HUES64 (cell line): ENCODE data around the gene ZNF654.
"Not testable (repeated sequence)": the region's sequence is repeated elsewhere in the genome, so short reads cannot be mapped to it uniquely, and the experiment has no call there.

ENCODE experiments used
- H3K27ac ChIP-seq: 2 replicates; pipeline ENCODE4 v1.7.0; 2013; ENCODE audit warnings: low read depth, low read length, inconsistent platforms
- H3K27me3 ChIP-seq: 2 replicates; pipeline ENCODE4 v1.6.1; 2013; ENCODE audit warnings: mild to moderate bottlenecking, low read length; ENCODE audit not compliant: insufficient read depth
- H3K36me3 ChIP-seq: 2 replicates; pipeline ENCODE4 v1.6.1; 2013; ENCODE audit warnings: mild to moderate bottlenecking, low read length; ENCODE audit not compliant: insufficient read depth
- H3K4me1 ChIP-seq: 2 replicates; pipeline ENCODE4 v1.6.1; 2013; ENCODE audit warnings: mild to moderate bottlenecking, low read length, moderate library complexity; ENCODE audit not compliant: insufficient read depth
- H3K4me3 ChIP-seq: 2 replicates; pipeline ENCODE4 v1.5.1; 2013; ENCODE audit warnings: mild to moderate bottlenecking, low read length, moderate library complexity
- H3K9ac ChIP-seq: 2 replicates; pipeline ENCODE4 v1.6.1; 2013; ENCODE audit warnings: mild to moderate bottlenecking, low read depth, low read length
- H3K9me3 ChIP-seq: 2 replicates; pipeline ENCODE4 v1.6.1; 2013; ENCODE audit warnings: low read depth, low read length; ENCODE audit not compliant: insufficient read depth
- WGBS: fragments of 150-250, 120-280 bp; methylation state at CpG from one replicate; pipeline ENCODE4 v1.1.7; 2013; ENCODE audit warnings: missing lambda C conversion rate; 5-methylcytosine and 5-hydroxymethylcytosine counted together

ZNF654 gene

DNA sequence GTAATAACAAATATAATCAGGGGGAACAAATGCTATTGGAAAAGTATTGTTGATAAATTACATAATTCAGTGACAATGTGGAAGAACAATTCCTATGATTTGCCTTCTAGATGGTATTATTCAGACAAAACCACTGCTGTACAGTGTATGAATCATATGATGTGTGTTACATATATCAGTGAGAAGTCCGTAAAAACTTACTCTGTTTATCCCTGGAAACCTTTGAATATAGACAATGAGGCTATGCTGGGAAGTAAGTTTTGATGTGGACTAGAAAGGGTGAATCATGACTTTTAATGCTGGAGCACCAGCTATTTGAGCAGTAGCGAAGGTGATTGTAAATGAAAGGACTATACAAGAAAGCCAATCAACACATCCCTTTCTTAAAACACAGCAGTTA is 108.6 kb downstream of the ZNF654 start:
- H3K9me3 ChIP-seq: no peaks in the 10 kb centered on the region
- no peak overlapping the region for H3K9ac ChIP-seq
- H3K36me3 ChIP-seq: peaks cover 3% of the 10 kb centered on the region; the same call in 1 of the 2 replicates
- H3K27ac ChIP-seq: no peak overlapping the region
- no peaks in the 10 kb centered on the region for H3K27me3 ChIP-seq
- H3K4me3 ChIP-seq: no peak overlapping the region
- whole genome bisulfite sequencing: 98% methylated on average over 2 of the region's 2 CpGs
- H3K4me1 ChIP-seq: no peaks in the 10 kb centered on the region

DNA sequence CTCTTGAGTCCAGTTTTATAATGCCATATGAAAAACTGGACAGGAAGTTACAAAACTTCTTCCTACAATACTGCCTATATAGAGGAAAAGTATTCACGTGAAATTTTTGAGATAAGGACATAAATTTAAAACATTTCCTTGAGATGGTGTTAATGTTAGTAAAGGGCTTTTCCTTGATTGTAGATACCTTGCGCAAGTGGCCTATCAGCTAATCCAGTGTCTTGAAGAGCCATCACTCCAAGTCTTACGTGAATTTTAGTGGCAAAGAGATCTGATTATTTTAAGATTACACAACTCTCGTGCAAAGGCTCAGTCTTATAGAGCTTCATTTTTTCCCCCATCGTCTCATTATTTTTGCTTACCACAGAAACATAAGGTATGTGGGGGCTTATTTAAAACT is 109.1 kb downstream of the ZNF654 start:
- Histone ChIP-seq H3K9me3 (no peaks in the 10 kb centered on the region), H3K36me3 (0 out of 2 replicates have a peak, but pooled peaks cover 3% of the 10 kb centered on the region), H3K27me3 (no peaks in the 10 kb centered on the region), H3K4me3 (no peak overlapping the region), H3K4me1 (no peaks in the 10 kb centered on the region), H3K9ac (no peak overlapping the region), H3K27ac (no peak overlapping the region)
- WGBS: 96% methylated on average over 4 of the region's 5 CpGs

DNA sequence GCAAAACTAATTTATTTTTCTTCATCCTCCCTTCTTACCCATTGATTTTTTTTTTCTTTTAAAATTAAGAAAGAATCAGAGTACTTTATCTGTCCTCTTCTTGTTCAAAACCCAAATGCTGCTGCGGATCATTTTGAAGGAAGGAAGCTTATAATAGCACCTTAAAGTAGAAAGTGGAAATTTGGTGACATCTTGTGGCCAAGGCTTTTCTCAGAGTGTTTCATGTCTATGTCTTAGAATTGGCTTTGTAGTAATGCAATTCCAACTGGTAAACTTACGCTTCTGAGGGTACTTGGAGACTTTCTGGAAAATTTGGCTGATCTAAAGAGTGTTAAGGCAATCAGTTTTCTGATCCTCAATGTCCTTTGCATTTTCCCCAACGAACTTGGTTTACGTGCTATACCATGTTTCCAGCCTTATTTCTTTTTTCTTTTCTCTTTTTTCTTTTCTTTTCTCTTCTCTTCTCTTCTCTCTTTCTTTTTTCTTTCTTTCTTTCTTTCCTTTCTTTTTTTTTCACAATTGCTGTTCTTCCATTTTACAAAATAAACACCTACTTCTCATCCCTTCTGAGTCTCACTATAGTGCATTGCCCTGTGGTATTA is 121.4 kb downstream of the ZNF654 start:
- 81% methylated on average over 4 of the region's 4 CpGs for WGBS
- H3K9ac ChIP-seq: no peak overlapping the region
- H3K27me3 ChIP-seq: no peaks in the 10 kb centered on the region
- H3K4me1 ChIP-seq: no peaks in the 10 kb centered on the region
- no peaks in the 10 kb centered on the region for H3K36me3 ChIP-seq
- H3K9me3 ChIP-seq: no peaks in the 10 kb centered on the region
- no peak overlapping the region for H3K27ac ChIP-seq
- H3K4me3 ChIP-seq: no peak overlapping the region

DNA sequence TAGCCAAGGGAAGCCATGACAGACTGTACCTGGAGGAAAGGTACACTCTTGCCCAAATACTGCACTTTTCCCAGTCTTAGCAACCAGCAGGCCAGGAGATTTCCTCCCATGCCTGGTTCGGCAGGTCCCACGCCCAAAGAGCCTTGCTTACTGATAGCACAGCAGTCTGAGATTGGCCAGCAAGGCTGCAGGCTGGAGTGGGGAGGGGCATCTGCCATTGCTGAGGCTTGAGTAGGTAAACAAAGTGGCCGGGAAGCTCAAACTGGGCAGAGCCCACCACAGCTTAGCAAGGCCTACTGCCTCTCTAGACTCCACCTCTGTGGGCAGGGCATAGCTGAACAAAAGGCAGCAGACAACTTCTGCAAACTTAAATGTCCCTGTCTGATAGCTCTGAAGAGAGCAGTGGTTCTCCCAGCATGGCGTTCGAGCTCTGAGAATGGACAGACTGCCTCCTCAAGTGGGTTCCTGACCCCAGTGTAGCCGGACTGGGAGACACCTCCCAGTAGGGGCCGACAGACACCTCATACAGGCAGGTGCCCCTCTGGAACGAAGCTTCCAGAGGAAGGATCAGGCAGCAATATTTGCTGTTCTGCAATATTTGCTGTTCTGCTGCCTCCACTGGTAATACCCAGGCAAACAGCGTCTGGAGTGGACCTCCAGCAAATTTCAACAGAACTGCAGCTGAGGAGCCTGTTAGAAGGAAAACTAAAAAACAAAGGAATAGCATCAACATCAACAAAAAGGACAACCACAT is 123.3 kb downstream of the ZNF654 start:
- 93% methylated on average over 9 of the region's 9 CpGs for WGBS
- not testable (repeated sequence) for H3K36me3 ChIP-seq, H3K4me3 ChIP-seq, H3K9ac ChIP-seq, H3K27me3 ChIP-seq, H3K4me1 ChIP-seq, H3K9me3 ChIP-seq, H3K27ac ChIP-seq

DNA sequence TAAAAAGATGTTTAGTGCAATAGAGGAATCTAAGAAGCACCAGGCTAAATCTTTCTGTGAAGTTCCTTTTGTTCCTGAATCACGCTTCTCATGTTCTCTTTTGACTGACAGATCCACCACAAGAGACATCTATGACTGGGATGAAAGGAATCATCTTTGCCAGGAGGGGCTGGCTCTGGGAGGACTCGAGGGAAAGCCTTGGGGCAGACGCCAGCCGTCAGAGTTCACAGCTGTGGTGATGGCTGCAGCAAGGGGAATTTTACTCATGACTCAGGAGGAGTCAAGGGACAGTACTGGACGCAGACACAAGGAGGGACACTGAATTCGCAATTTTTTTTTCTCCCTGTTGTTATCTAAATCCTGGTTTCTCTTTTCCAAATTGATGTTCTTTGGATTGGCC is 129.4 kb downstream of the ZNF654 start:
- Histone ChIP-seq H3K27ac (no peak overlapping the region), H3K27me3 (no peaks in the 10 kb centered on the region), H3K9me3 (peaks cover 4% of the 10 kb centered on the region; the same call in 1 of the 2 replicates), H3K9ac (no peak overlapping the region), H3K4me3 (no peak overlapping the region), H3K36me3 (no peaks in the 10 kb centered on the region), H3K4me1 (no peaks in the 10 kb centered on the region)
- WGBS: 88% methylated on average over 6 of the region's 6 CpGs

DNA sequence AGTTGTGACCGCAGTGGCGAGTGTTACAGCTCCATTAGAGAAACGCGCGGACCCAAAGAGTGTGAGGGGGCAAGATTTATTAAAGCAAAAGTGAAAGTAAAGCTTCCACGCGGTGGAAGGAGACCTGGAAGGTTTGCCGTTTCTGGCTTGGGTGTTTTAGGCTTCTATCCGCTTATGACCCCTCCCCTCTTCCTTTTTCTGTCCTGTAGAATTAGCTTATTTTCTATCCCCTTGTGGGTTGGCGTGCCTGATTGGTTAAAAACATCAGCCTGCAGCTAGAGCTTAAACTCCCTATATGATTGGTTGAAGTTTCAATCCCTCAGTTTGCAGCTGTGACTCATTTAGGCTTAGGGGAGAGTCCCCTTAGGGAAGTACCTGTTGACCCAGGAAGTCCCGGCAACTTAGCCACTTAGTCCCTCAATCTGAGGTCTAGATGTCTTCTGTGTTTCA is 130.3 kb downstream of the ZNF654 start:
- no peak overlapping the region for H3K27ac ChIP-seq
- no peaks in the 10 kb centered on the region for H3K36me3 ChIP-seq
- H3K4me1 ChIP-seq: no peaks in the 10 kb centered on the region
- H3K9me3 ChIP-seq: peaks cover 4% of the 10 kb centered on the region; the same call in 1 of the 2 replicates
- H3K9ac ChIP-seq: no peak overlapping the region
- no peak overlapping the region for H3K4me3 ChIP-seq
- WGBS: 97% methylated on average over 11 of the region's 11 CpGs
- H3K27me3 ChIP-seq: no peaks in the 10 kb centered on the region

DNA sequence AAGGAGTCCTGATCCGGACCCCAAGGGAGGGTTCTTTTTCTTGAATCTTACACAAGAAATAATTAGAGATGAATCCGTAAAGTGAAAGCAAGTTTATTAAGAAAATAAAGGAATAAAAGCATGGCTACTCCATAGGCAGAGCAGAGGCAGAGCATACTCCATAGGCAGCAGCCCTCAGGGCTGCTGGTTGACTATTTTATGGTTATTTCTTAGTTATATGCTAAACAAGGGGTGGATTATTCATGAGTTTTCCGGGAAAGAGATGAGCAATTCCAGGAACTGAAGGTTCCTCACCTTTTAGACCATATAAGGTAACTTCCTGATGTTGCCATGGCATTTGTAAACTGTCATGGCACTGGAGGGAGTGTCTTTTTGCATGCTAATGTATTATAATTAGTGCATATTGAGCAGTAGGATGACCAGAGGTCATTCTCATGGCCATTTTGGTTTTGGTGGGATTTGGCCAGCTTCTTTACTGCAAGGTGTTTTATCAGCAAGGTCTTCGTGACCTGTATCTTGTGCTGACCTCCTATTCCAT is 132.9 kb downstream of the ZNF654 start:
- no peaks in the 10 kb centered on the region for H3K36me3 ChIP-seq
- H3K9ac ChIP-seq: no peak overlapping the region
- 62% methylated on average over 3 of the region's 4 CpGs for WGBS
- no peaks in the 10 kb centered on the region for H3K27me3 ChIP-seq
- H3K4me1 ChIP-seq: peaks cover 3% of the 10 kb centered on the region; the same call in 1 of the 2 replicates
- H3K4me3 ChIP-seq: no peak overlapping the region
- peaks cover 4% of the 10 kb centered on the region; the same call in 1 of the 2 replicates for H3K9me3 ChIP-seq
- peak overlapping the region; percentile 87; the same call in 1 of the 2 replicates for H3K27ac ChIP-seq

DNA sequence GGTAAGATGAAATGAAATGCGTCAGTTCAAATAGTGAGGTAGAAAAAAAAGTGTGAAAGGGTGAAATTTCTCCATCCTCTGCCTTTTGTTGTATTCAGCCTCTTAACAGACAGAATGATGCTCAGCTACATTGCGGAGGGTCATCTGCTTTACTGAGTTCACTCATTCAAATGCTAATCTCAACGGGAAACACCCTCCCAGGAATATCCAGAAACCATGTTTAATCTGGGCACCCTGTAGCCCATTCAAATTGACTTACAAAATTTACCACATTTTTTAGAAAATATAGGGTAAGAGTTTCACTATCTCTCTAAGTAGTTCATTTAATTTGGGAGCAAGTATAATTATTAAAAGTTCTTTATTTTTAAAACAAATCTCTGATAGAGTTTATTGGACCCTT is 133.6 kb downstream of the ZNF654 start:
- Histone ChIP-seq H3K36me3 (no peaks in the 10 kb centered on the region), H3K9ac (no peak overlapping the region), H3K4me3 (no peak overlapping the region), H3K27me3 (no peaks in the 10 kb centered on the region), H3K27ac (peak overlapping the region; percentile 87; the same call in 1 of the 2 replicates), H3K4me1 (peaks cover 9% of the 10 kb centered on the region; the same call in 1 of the 2 replicates), H3K9me3 (peaks cover 4% of the 10 kb centered on the region; the same call in 1 of the 2 replicates)
- 46% methylated on average over 3 of the region's 3 CpGs for WGBS
